ENCODE results near the gene GNA15. TPM values are rescaled to one million over a fixed set of nuclear protein-coding genes. Genes with fewer than 3 reads are reported as not detected.

Gene GNA15
- total RNA-seq, 2 donors from 2014 or later, result not detected

DNA sequence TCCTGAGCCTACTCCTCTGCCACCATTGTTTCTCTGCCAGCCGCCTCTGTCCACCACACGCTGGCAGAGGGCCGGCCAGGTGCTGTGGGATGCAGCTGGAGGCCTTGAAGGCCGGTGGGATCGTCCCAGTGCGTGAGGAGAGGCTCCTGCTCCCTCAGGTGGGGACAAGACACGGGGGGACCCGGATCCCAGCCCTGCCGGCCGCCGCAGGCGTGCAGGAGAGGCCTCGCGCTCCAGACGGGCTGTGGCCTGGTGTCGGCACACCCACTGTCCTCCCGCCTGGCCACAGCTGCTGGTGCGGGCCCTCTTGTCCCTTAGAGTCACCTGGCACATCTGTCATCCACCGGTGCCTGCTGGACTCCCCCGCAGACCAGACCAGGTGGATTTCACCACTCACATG lies 18.1 kb upstream of the GNA15 start:
- DNase-seq, result no peak
- Mint-ChIP-seq H3K27ac (no peak overlapping the region), H3K4me1 (no peaks in the 10 kb centered on the region), H3K27me3 (ENCODE audit: insufficient read depth) (no peaks in the 10 kb centered on the region), H3K9me3 (no peaks in the 10 kb centered on the region), H3K36me3 (ENCODE audit: low read depth) (peaks cover 10% of the 10 kb centered on the region), H3K4me3 (no peak overlapping the region)
- Histone ChIP-seq H3K4me3 (ENCODE audit: low read length) (no peak overlapping the region), H3K4me1 (ENCODE audit: control insufficient read depth, insufficient read depth, low read length) (no peaks in the 10 kb centered on the region), H3K27ac (ENCODE audit: low read depth, low read length) (no peak overlapping the region), H3K9ac (ENCODE audit: extremely low read depth, low read length, poor library complexity, severe bottlenecking) (no peak overlapping the region), H3K27me3 (ENCODE audit: control insufficient read depth, insufficient read depth, low read length, poor library complexity, severe bottlenecking) (no peaks in the 10 kb centered on the region), H3K36me3 (ENCODE audit: control insufficient read depth, insufficient read depth, low read length) (peaks cover 4% of the 10 kb centered on the region), H3K9me3 (ENCODE audit: control insufficient read depth, low read length) (no peaks in the 10 kb centered on the region)
- 94 to 96% methylated on average over 13 to 20 of the region's 20 CpGs for WGBS, 2 experiments (ENCODE audit: insufficient coverage in 1 of 2, insufficient read length in 1 of 2)
- TF ChIP-seq, protein P1, sequence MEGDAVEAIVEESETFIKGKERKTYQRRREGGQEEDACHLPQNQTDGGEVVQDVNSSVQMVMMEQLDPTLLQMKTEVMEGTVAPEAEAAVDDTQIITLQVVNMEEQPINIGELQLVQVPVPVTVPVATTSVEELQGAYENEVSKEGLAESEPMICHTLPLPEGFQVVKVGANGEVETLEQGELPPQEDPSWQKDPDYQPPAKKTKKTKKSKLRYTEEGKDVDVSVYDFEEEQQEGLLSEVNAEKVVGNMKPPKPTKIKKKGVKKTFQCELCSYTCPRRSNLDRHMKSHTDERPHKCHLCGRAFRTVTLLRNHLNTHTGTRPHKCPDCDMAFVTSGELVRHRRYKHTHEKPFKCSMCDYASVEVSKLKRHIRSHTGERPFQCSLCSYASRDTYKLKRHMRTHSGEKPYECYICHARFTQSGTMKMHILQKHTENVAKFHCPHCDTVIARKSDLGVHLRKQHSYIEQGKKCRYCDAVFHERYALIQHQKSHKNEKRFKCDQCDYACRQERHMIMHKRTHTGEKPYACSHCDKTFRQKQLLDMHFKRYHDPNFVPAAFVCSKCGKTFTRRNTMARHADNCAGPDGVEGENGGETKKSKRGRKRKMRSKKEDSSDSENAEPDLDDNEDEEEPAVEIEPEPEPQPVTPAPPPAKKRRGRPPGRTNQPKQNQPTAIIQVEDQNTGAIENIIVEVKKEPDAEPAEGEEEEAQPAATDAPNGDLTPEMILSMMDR (conservative IDR thresholded peaks at IDR 0.05), result no peak

DNA sequence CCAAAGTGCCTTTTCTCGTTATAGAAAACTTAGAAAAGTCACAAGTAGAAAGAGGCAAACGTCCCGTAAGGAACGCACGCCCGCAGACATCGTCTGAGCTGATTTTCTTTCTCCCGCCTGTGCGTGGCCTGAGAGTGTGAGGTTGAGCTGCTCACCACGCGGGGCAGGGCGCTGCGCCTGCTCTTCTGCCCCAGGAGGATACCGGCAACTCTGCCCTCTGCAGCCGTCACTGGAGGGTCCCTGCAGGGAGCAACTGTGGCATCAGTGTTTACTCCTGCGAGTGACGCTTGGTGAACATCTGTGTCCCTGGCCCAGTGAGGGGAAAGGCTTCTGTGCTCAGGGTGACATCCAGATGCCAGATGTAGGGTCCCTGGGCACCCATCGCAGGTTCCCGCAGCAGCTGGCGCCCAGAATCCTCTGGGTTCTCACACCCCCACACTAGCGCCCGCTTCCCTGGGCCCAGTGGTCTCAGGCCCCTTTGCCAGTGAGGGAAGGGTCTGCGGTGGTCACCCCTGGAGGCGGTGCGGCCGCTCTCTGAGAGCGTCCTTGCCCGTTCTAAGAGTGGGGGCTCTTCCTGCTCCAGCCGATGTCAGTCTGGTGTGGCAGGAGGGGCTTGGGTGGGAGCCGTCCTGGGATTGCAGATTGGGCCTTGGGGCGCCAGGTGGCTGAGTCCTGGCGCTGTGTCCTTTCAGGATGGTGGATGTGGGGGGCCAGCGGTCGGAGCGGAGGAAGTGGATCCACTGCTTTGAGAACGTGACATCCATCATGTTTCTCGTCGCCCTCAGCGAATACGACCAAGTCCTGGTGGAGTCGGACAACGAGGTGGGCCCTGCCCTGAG lies 17.4 kb upstream of the GNA15 start:
- Histone ChIP-seq H3K27me3 (ENCODE audit: control insufficient read depth, insufficient read depth, low read length, poor library complexity, severe bottlenecking) (no peaks in the 10 kb centered on the region), H3K36me3 (ENCODE audit: control insufficient read depth, insufficient read depth, low read length) (peaks cover 4% of the 10 kb centered on the region), H3K4me3 (ENCODE audit: low read length) (no peak overlapping the region), H3K9ac (ENCODE audit: extremely low read depth, low read length, poor library complexity, severe bottlenecking) (no peak overlapping the region), H3K4me1 (ENCODE audit: control insufficient read depth, insufficient read depth, low read length) (no peaks in the 10 kb centered on the region), H3K9me3 (ENCODE audit: control insufficient read depth, low read length) (no peaks in the 10 kb centered on the region), H3K27ac (ENCODE audit: low read depth, low read length) (no peak overlapping the region)
- TF ChIP-seq, protein P1 (conservative IDR thresholded peaks at IDR 0.05), result no peak
- H3K36me3 Mint-ChIP-seq (ENCODE audit: low read depth), result peaks cover 10% of the 10 kb centered on the region
- H3K27me3 Mint-ChIP-seq (ENCODE audit: insufficient read depth), result no peaks in the 10 kb centered on the region
- no peak for DNase-seq
- H3K4me3 Mint-ChIP-seq, result no peak overlapping the region
- no peaks in the 10 kb centered on the region for H3K4me1 Mint-ChIP-seq
- WGBS, 2 experiments (ENCODE audit: insufficient coverage in 1 of 2, insufficient read length in 1 of 2), result 88 to 92% methylated on average over 22 to 42 of the region's 42 CpGs
- no peaks in the 10 kb centered on the region for H3K9me3 Mint-ChIP-seq
- H3K27ac Mint-ChIP-seq, result no peak overlapping the region

DNA sequence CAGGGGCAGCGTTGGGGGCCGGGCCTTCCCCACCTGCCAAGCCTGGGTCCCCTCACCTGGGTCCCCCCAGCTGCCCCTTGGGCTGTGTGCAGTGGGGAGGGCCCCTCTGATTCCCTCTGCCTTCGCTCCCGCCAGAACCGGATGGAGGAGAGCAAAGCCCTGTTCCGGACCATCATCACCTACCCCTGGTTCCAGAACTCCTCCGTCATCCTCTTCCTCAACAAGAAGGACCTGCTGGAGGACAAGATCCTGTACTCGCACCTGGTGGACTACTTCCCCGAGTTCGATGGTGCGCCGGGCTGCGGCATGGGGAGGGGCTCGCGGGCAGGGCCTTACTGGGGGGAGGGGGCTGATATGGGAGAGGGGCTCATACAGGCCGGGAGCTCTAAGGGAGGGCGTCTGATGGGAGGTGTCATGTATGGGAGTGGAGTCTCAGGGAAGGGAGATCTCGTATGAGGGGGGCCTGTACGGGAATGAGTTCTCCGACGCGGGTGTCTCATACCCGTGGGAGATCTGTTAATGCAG lies 16.7 kb upstream of the GNA15 start:
- Histone ChIP-seq H3K27me3 (ENCODE audit: control insufficient read depth, insufficient read depth, low read length, poor library complexity, severe bottlenecking) (no peaks in the 10 kb centered on the region), H3K9ac (ENCODE audit: extremely low read depth, low read length, poor library complexity, severe bottlenecking) (no peak overlapping the region), H3K27ac (ENCODE audit: low read depth, low read length) (no peak overlapping the region), H3K9me3 (ENCODE audit: control insufficient read depth, low read length) (no peaks in the 10 kb centered on the region), H3K36me3 (ENCODE audit: control insufficient read depth, insufficient read depth, low read length) (peaks cover 4% of the 10 kb centered on the region), H3K4me1 (ENCODE audit: control insufficient read depth, insufficient read depth, low read length) (no peaks in the 10 kb centered on the region), H3K4me3 (ENCODE audit: low read length) (no peak overlapping the region)
- Mint-ChIP-seq H3K4me1 (no peaks in the 10 kb centered on the region), H3K9me3 (no peaks in the 10 kb centered on the region), H3K27me3 (ENCODE audit: insufficient read depth) (no peaks in the 10 kb centered on the region), H3K27ac (no peak overlapping the region), H3K36me3 (ENCODE audit: low read depth) (peaks cover 10% of the 10 kb centered on the region), H3K4me3 (no peak overlapping the region)
- WGBS, 2 experiments (ENCODE audit: insufficient coverage in 1 of 2, insufficient read length in 1 of 2), result 96 to 97% methylated on average over 14 to 23 of the region's 23 CpGs
- DNase-seq, result no peak
- TF ChIP-seq, protein P1 (conservative IDR thresholded peaks at IDR 0.05), result no peak
